Mammary epithelial cell (primary cell): ENCODE results near the gene SYCE1L.

ENCODE experiments used
- CTCF ChIP-seq, 2 donors: IDR thresholded peaks in 1 of 2; conservative IDR thresholded peaks in 1 of 2; 2 replicates each; pipeline ENCODE4 v1.5.1; 2011 to 2012; ENCODE audit warnings: inconsistent platforms in 2 of 2, low read length in 2 of 2, mild to moderate bottlenecking in 2 of 2, control low read depth in 1 of 2, low read depth in 1 of 2; ENCODE audit not compliant: insufficient read depth in 1 of 2; ENCODE audit errors: extremely low read depth in 1 of 2
- EZH2 ChIP-seq: IDR thresholded peaks from 2 replicates; pipeline ENCODE4 v1.6.1; 2012; ENCODE audit warnings: low read length, inconsistent platforms, borderline replicate concordance

GRCh38 chr16:77233799-77234519 is 34.8 kb downstream of the SYCE1L start:
- TF ChIP-seq CTCF (conservative IDR thresholded peaks at IDR 0.05 in 1 of 2, IDR thresholded peaks at IDR 0.05 in 1 of 2; ENCODE audit: extremely low read depth in 1 of 2, insufficient read depth in 1 of 2, low read depth in 1 of 2, low read length in 2 of 2) (no peak), EZH2 (no peak)
